ENCODE results near the gene FZD10. TPM values are rescaled to one million over a fixed set of nuclear protein-coding genes. Genes with fewer than 3 reads are reported as not detected.

The FZD10 gene
- total RNA-seq, 1 donor from 2014 or later, result 1.0 TPM

GRCh38 chr12:130118181-130118580 is 44.1 kb upstream of the FZD10 start:
- TF ChIP-seq CTCF (conservative IDR thresholded peaks at IDR 0.05; ENCODE audit: low read depth, low read length), result no peak
- H3K4me3 ChIP-seq (ENCODE audit: low read depth, low read length), result no peak overlapping the region

GRCh38 chr12:130119241-130119861 is 42.9 kb upstream of the FZD10 start:
- no peak for DNase-seq (ENCODE audit: low read depth)
- TF ChIP-seq CTCF (conservative IDR thresholded peaks at IDR 0.05; ENCODE audit: low read depth, low read length), result no peak
- H3K4me3 ChIP-seq (ENCODE audit: low read depth, low read length), result no peak overlapping the region

More at GRCh38 chr12:130118181-130118580, 44.1 kb upstream of the FZD10 start:
- no peak for DNase-seq (ENCODE audit: low read depth)

- no peak for TF ChIP-seq CTCF (conservative IDR thresholded peaks at IDR 0.05; ENCODE audit: low read depth, low read length)
- DNase-seq (ENCODE audit: low read depth), result no peak
- H3K4me3 ChIP-seq (ENCODE audit: low read depth, low read length), result no peak overlapping the region
Observed at GRCh38 chr12:130120012-130120805, 42.1 kb upstream of the FZD10 start.

- H3K4me3 ChIP-seq (ENCODE audit: low read depth, low read length), result no peak overlapping the region
- DNase-seq (ENCODE audit: low read depth), result no peak
- no peak for TF ChIP-seq CTCF (conservative IDR thresholded peaks at IDR 0.05; ENCODE audit: low read depth, low read length)
Observed at GRCh38 chr12:130121226-130122000, 40.9 kb upstream of the FZD10 start.

GRCh38 chr12:130122356-130122755 is 39.9 kb upstream of the FZD10 start:
- no peak overlapping the region for H3K4me3 ChIP-seq (ENCODE audit: low read depth, low read length)
- no peak for TF ChIP-seq CTCF (conservative IDR thresholded peaks at IDR 0.05; ENCODE audit: low read depth, low read length)
- DNase-seq (ENCODE audit: low read depth), result no peak

- DNase-seq (ENCODE audit: low read depth), result no peak
- H3K4me3 ChIP-seq (ENCODE audit: low read depth, low read length), result no peak overlapping the region
- TF ChIP-seq CTCF (conservative IDR thresholded peaks at IDR 0.05; ENCODE audit: low read depth, low read length), result no peak
Observed at GRCh38 chr12:130124106-130124505, 38.2 kb upstream of the FZD10 start.

Data from epithelial cell of proximal tubule (primary cell).